ENCODE measurements around the gene MSX2. TPM values are rescaled to one million over a fixed set of nuclear protein-coding genes. Genes with fewer than 3 reads are reported as not detected.

MSX2 gene
- total RNA-seq, 1 donor from 2014 or later, result not detected

DNA sequence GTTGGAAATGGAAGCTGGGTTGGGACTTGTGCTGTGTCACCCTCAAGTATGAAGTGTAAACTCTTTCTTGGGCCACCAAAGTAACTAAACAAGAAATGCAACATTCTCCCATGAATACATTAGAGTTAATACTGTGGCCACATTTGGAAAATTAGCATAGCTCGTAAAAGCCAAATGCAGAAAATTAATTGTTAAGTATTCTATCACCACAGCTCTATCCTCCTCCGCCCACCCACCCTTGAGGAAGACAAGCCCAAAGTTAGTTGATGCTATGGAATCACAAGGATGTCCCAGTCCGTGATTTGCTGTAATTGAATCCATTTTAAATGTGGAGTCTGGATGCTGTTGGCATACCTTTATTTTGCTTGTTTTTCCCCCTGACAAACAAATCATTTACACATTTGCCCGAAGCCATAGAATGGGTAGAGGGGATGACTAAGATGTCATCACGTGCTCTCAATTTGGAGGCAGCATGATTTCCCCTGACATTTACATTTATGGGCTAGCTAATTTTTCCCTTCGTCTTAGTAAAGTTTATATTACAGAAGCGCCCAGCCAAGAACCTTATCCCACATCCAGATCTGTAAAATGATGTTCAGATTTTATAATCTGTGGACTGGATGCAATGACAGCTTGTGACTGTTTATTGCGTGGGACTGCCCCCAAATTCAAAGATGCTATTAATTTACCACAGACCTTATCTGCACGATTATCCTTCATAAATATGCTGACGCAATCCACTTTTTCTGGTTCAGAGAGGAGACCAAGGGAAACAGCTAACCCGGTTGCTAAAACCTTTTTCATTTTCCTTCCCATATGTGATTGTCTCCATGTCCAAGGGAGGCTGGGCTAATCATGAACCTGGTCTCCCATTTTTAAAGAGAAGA is 3.7 kb downstream of the MSX2 start:
- DNase-seq (ENCODE audit: low read depth) (no peak), FAIRE-seq (no peak)
- no peak overlapping the region for H3K4me3 ChIP-seq (ENCODE audit: low read depth, low read length)
- H3K36me3 ChIP-seq (ENCODE audit: control insufficient read depth, insufficient read depth, low read length), result no peaks in the 10 kb centered on the region
- TF ChIP-seq, protein P1, sequence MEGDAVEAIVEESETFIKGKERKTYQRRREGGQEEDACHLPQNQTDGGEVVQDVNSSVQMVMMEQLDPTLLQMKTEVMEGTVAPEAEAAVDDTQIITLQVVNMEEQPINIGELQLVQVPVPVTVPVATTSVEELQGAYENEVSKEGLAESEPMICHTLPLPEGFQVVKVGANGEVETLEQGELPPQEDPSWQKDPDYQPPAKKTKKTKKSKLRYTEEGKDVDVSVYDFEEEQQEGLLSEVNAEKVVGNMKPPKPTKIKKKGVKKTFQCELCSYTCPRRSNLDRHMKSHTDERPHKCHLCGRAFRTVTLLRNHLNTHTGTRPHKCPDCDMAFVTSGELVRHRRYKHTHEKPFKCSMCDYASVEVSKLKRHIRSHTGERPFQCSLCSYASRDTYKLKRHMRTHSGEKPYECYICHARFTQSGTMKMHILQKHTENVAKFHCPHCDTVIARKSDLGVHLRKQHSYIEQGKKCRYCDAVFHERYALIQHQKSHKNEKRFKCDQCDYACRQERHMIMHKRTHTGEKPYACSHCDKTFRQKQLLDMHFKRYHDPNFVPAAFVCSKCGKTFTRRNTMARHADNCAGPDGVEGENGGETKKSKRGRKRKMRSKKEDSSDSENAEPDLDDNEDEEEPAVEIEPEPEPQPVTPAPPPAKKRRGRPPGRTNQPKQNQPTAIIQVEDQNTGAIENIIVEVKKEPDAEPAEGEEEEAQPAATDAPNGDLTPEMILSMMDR (IDR thresholded peaks at IDR 0.05; ENCODE audit: insufficient read depth, low read length, severe bottlenecking), result no peak
- H3K27me3 ChIP-seq (ENCODE audit: control insufficient read depth, insufficient read depth, low read length), result peaks cover 32% of the 10 kb centered on the region

DNA sequence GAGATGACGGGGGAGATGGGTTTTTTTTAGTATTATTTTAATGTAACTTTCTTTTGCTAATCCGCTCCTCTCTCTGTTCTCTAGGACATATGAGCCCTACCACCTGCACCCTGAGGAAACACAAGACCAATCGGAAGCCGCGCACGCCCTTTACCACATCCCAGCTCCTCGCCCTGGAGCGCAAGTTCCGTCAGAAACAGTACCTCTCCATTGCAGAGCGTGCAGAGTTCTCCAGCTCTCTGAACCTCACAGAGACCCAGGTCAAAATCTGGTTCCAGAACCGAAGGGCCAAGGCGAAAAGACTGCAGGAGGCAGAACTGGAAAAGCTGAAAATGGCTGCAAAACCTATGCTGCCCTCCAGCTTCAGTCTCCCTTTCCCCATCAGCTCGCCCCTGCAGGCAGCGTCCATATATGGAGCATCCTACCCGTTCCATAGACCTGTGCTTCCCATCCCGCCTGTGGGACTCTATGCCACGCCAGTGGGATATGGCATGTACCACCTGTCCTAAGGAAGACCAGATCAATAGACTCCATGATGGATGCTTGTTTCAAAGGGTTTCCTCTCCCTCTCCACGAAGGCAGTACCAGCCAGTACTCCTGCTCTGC is 4.8 kb downstream of the MSX2 start:
- peak; percentile 86 for FAIRE-seq
- no peak for DNase-seq (ENCODE audit: low read depth)
- no peaks in the 10 kb centered on the region for H3K36me3 ChIP-seq (ENCODE audit: control insufficient read depth, insufficient read depth, low read length)
- no peak overlapping the region for H3K4me3 ChIP-seq (ENCODE audit: low read depth, low read length)
- peaks cover 35% of the 10 kb centered on the region for H3K27me3 ChIP-seq (ENCODE audit: control insufficient read depth, insufficient read depth, low read length)
- TF ChIP-seq, protein P1 (IDR thresholded peaks at IDR 0.05; ENCODE audit: insufficient read depth, low read length, severe bottlenecking), result no peak

GRCh38 chr5:174731214-174732035 is 7.0 kb downstream of the MSX2 start:
- Histone ChIP-seq H3K4me3 (ENCODE audit: low read depth, low read length) (no peak overlapping the region), H3K27me3 (ENCODE audit: control insufficient read depth, insufficient read depth, low read length) (peaks cover 34% of the 10 kb centered on the region), H3K36me3 (ENCODE audit: control insufficient read depth, insufficient read depth, low read length) (no peaks in the 10 kb centered on the region)
- FAIRE-seq (no peak), DNase-seq (ENCODE audit: low read depth) (no peak)
- TF ChIP-seq, protein P1 (IDR thresholded peaks at IDR 0.05; ENCODE audit: insufficient read depth, low read length, severe bottlenecking), result no peak

- FAIRE-seq (no peak), DNase-seq (ENCODE audit: low read depth) (no peak)
- TF ChIP-seq, protein P1 (IDR thresholded peaks at IDR 0.05; ENCODE audit: insufficient read depth, low read length, severe bottlenecking), result no peak
- Histone ChIP-seq H3K27me3 (ENCODE audit: control insufficient read depth, insufficient read depth, low read length) (peaks cover 34% of the 10 kb centered on the region), H3K36me3 (ENCODE audit: control insufficient read depth, insufficient read depth, low read length) (no peaks in the 10 kb centered on the region), H3K4me3 (ENCODE audit: low read depth, low read length) (no peak overlapping the region)
Measured at GRCh38 chr5:174732036-174733020, 7.9 kb downstream of the MSX2 start.

GRCh38 chr5:174733091-174733690 is 8.8 kb downstream of the MSX2 start:
- Histone ChIP-seq H3K27me3 (ENCODE audit: control insufficient read depth, insufficient read depth, low read length) (peaks cover 34% of the 10 kb centered on the region), H3K36me3 (ENCODE audit: control insufficient read depth, insufficient read depth, low read length) (no peaks in the 10 kb centered on the region), H3K4me3 (ENCODE audit: low read depth, low read length) (no peak overlapping the region)
- DNase-seq (ENCODE audit: low read depth) (no peak), FAIRE-seq (no peak)
- TF ChIP-seq, protein P1 (IDR thresholded peaks at IDR 0.05; ENCODE audit: insufficient read depth, low read length, severe bottlenecking), result no peak
